Chondrocyte (in vitro differentiated cells): ENCODE data around the gene SPP2. TPM values are rescaled to one million over a fixed set of nuclear protein-coding genes. Genes with fewer than 3 reads are reported as not detected.
A peak's percentile ranks its signal among the peaks of the same experiment; 100 is the strongest.

Experiments
- DNase-seq: peaks from one replicate; pipeline ENCODE4 v3.0.0; 2021; ENCODE audit warnings: mixed read lengths, low spot score
- H3K27ac Mint-ChIP-seq: one replicate; pipeline ENCODE4 v1.8.0; 2021; ENCODE audit warnings: mild to moderate bottlenecking, moderate library complexity, mixed read lengths; ENCODE audit not compliant: unreplicated experiment
- H3K27me3 Mint-ChIP-seq: 2 replicates; pipeline ENCODE4 v1.8.0; 2021; ENCODE audit warnings: low read depth, mixed read lengths
- H3K36me3 Mint-ChIP-seq: 2 replicates; pipeline ENCODE4 v1.8.0; 2021; ENCODE audit warnings: low read depth, mixed read lengths
- H3K4me1 Mint-ChIP-seq: 2 replicates; pipeline ENCODE4 v1.8.0; 2021; ENCODE audit warnings: low read depth, mild to moderate bottlenecking, mixed read lengths
- H3K4me3 Mint-ChIP-seq: one replicate; pipeline ENCODE4 v1.8.0; 2021; ENCODE audit warnings: mild to moderate bottlenecking, moderate library complexity, mixed read lengths; ENCODE audit not compliant: unreplicated experiment
- H3K9me3 Mint-ChIP-seq: 2 replicates; pipeline ENCODE4 v1.8.0; 2021; ENCODE audit warnings: low read depth, mixed read lengths
- CTCF ChIP-seq: fragments of 200-600 bp; sonication (generic); IDR thresholded peaks from 2 replicates; pipeline ENCODE4 v1.5.0; 2021; ENCODE audit warnings: antibody characterized with exemption, mild to moderate bottlenecking, moderate library complexity
- total RNA-seq: library from RNA; stranded (reverse); gene quantifications from 3 replicates; pipeline ENCODE4 v1.2.1, GENCODE V29; 2021

Gene SPP2
- total RNA-seq, 1 donor from 2014 or later: not detected

GRCh38 chr2:234033885-234034284 is 16.6 kb upstream of the SPP2 start:
- Mint-ChIP-seq H3K36me3 (peaks cover 6% of the 10 kb centered on the region), H3K4me3 (no peak overlapping the region), H3K9me3 (peaks cover 34% of the 10 kb centered on the region), H3K27ac (no peak overlapping the region), H3K27me3 (peaks cover 4% of the 10 kb centered on the region), H3K4me1 (peaks cover 13% of the 10 kb centered on the region)
- no peak for TF ChIP-seq CTCF
- no peak for DNase-seq

GRCh38 chr2:234038076-234038802 is 12.3 kb upstream of the SPP2 start:
- Mint-ChIP-seq H3K4me1 (peaks cover 8% of the 10 kb centered on the region), H3K36me3 (peaks cover 9% of the 10 kb centered on the region), H3K9me3 (peaks cover 28% of the 10 kb centered on the region), H3K4me3 (no peak overlapping the region), H3K27me3 (peaks cover 3% of the 10 kb centered on the region), H3K27ac (peak overlapping the region; percentile 79)
- TF ChIP-seq CTCF: no peak
- no peak for DNase-seq

- Mint-ChIP-seq H3K9me3 (peaks cover 6% of the 10 kb centered on the region), H3K4me1 (peaks cover 6% of the 10 kb centered on the region), H3K27ac (no peak overlapping the region), H3K27me3 (peaks cover 7% of the 10 kb centered on the region), H3K36me3 (peaks cover 3% of the 10 kb centered on the region), H3K4me3 (no peak overlapping the region)
- DNase-seq: no peak
- no peak for TF ChIP-seq CTCF
These were observed 6.3 kb upstream of the SPP2 start for GRCh38 chr2:234044157-234044556.

- Mint-ChIP-seq H3K36me3 (no peaks in the 10 kb centered on the region), H3K27ac (no peak overlapping the region), H3K9me3 (peaks cover 6% of the 10 kb centered on the region), H3K4me3 (no peak overlapping the region), H3K27me3 (peaks cover 10% of the 10 kb centered on the region), H3K4me1 (peaks cover 6% of the 10 kb centered on the region)
- no peak for DNase-seq
- no peak for TF ChIP-seq CTCF
These were observed 4.0 kb upstream of the SPP2 start for GRCh38 chr2:234046521-234046920.

GRCh38 chr2:234047361-234047760 is 3.1 kb upstream of the SPP2 start:
- Mint-ChIP-seq H3K4me1 (peaks cover 6% of the 10 kb centered on the region), H3K27ac (no peak overlapping the region), H3K9me3 (peaks cover 6% of the 10 kb centered on the region), H3K4me3 (no peak overlapping the region), H3K36me3 (no peaks in the 10 kb centered on the region), H3K27me3 (peaks cover 13% of the 10 kb centered on the region)
- DNase-seq: no peak
- TF ChIP-seq CTCF: no peak
